K562 (cell line): ENCODE measurements around the gene MAP3K14. TPM values are rescaled to one million over a fixed set of nuclear protein-coding genes. Genes with fewer than 3 reads are reported as not detected.

Experiments used
- ARID1B ChIP-seq: fragments of 450-650 bp; IDR thresholded peaks from 2 replicates; pipeline ENCODE4 v1.6.1; 2016; ENCODE audit warnings: antibody characterized with exemption, mild to moderate bottlenecking, inconsistent platforms
- ATF4 ChIP-seq: fragments of 450-650 bp; formaldehyde crosslinking; IDR thresholded peaks from 2 replicates; pipeline ENCODE4 v1.4.0; 2022; ENCODE audit warnings: mild to moderate bottlenecking, moderate library complexity
- BACH1 ChIP-seq: fragments of 200-800 bp; sonication (Bioruptor generic); IDR thresholded peaks from 2 replicates; pipeline ENCODE4 v1.6.1; 2016; ENCODE audit warnings: missing genetic modification characterization, missing compliant biosample characterization
- CBX1 ChIP-seq: sonication (generic); IDR thresholded peaks from 2 replicates; pipeline ENCODE4 v1.6.1; 2016; ENCODE audit warnings: antibody characterized with exemption, low read depth, mild to moderate bottlenecking
- CHD4 ChIP-seq: fragments of 200-600 bp; sonication (generic); IDR thresholded peaks from 3 replicates; pipeline ENCODE4 v1.6.1; 2012; ENCODE audit warnings: low read depth, mild to moderate bottlenecking, mixed read lengths, low read length, inconsistent platforms; ENCODE audit not compliant: insufficient read depth, insufficient replicate concordance, poor library complexity, severe bottlenecking
- ELF1 ChIP-seq: fragments of 200-800 bp; sonication (Bioruptor generic); IDR thresholded peaks from 2 replicates; pipeline ENCODE4 v1.6.1; 2016; ENCODE audit warnings: missing genetic modification characterization, missing compliant biosample characterization
- GATA2 ChIP-seq: sonication (generic); formaldehyde crosslinking; IDR thresholded peaks from 2 replicates; pipeline ENCODE4 v1.4.0; 2020; ENCODE audit warnings: mild to moderate bottlenecking, missing genetic modification reagents
- HDAC2 ChIP-seq: fragments of 450-650 bp; IDR thresholded peaks from 2 replicates; pipeline ENCODE4 v1.6.1; 2016; ENCODE audit warnings: mild to moderate bottlenecking
- HLTF ChIP-seq: fragments of 450-650 bp; IDR thresholded peaks from 2 replicates; pipeline ENCODE4 v1.6.1; 2016
- IFI16 ChIP-seq: fragments of 250-450 bp; sonication (Bioruptor Pico); IDR thresholded peaks from 2 replicates; pipeline ENCODE4 v2.1.2; 2022; ENCODE audit warnings: mild to moderate bottlenecking, inconsistent platforms
- MYNN ChIP-seq, 2 experiments: sonication (generic); formaldehyde crosslinking in 1 of 2; IDR thresholded peaks; 2 replicates each; pipeline versions ENCODE4 v1.5.0 to v1.6.1; 2016 to 2020; ENCODE audit warnings: antibody characterized with exemption in 1 of 2, missing genetic modification reagents in 1 of 2
- NELFE ChIP-seq: IDR thresholded peaks from 2 replicates; pipeline ENCODE4 v1.6.1; 2011; ENCODE audit warnings: mild to moderate bottlenecking; ENCODE audit not compliant: insufficient read depth, insufficient read length
- POLR2AphosphoS5 ChIP-seq: IDR thresholded peaks from 2 replicates; pipeline ENCODE4 v1.6.1; 2011; ENCODE audit warnings: mild to moderate bottlenecking, low read depth, low read length, moderate library complexity; ENCODE audit not compliant: control insufficient read depth, insufficient read depth
- PRDM10 ChIP-seq: fragments of 450-650 bp; IDR thresholded peaks from 2 replicates; pipeline ENCODE4 v1.6.1; 2018; ENCODE audit not compliant: partially characterized antibody
- TRIM28 ChIP-seq: fragments of 450-650 bp; IDR thresholded peaks from 2 replicates; pipeline ENCODE4 v1.6.1; 2017
- ZC3H11A ChIP-seq: IDR thresholded peaks from 2 replicates; pipeline ENCODE4 v1.6.1; 2012; ENCODE audit warnings: low read depth, low read length, improper control_type of control experiment
- ZFPM2 ChIP-seq: fragments of 250-450 bp; sonication (Bioruptor Pico); IDR thresholded peaks from 2 replicates; pipeline ENCODE4 v1.5.1; 2022; ENCODE audit warnings: mild to moderate bottlenecking
- ZFX ChIP-seq: sonication (generic); formaldehyde crosslinking; IDR thresholded peaks from 2 replicates; pipeline ENCODE4 v1.8.0; 2022; ENCODE audit warnings: mild to moderate bottlenecking, missing genetic modification reagents, moderate library complexity
- ZNF316 ChIP-seq: fragments of 450-650 bp; IDR thresholded peaks from 2 replicates; pipeline ENCODE4 v1.6.1; 2016
- ZNF354B ChIP-seq: fragments of 250-450 bp; sonication (Bioruptor Pico); IDR thresholded peaks from 2 replicates; pipeline ENCODE4 v1.4.0; 2020
- ZNF445 ChIP-seq: fragments of 250-450 bp; sonication (Bioruptor Pico); IDR thresholded peaks from 2 replicates; pipeline ENCODE4 v1.4.0; 2020; ENCODE audit warnings: low read depth, mild to moderate bottlenecking, moderate library complexity
- ZNF449 ChIP-seq: fragments of 250-450 bp; sonication (Bioruptor Pico); IDR thresholded peaks from 2 replicates; pipeline ENCODE4 v1.8.0; 2022; ENCODE audit warnings: moderate library complexity, mild to moderate bottlenecking, inconsistent platforms
- polyA plus RNA-seq, 8 experiments: library from polyadenylated mRNA; depleted of rRNA in 4 of 8; stranded (reverse) in 5 of 8; unstranded in 3 of 8; fragments of >200 nt; fragmentation: Nextera tagmentation in 2 of 8; fragmentation: Illumina TruSeq in 1 of 8; extraction: Ambion mirVana in 2 of 8; extraction: Trizol in 1 of 8; gene quantifications; 2 replicates each; pipeline versions ENCODE4 v1.2.1 to v1.2.3, GENCODE V29; 2011 to 2014; ENCODE audit warnings: inconsistent platforms in 1 of 8, missing spikeins in 1 of 8
- total RNA-seq, 7 experiments: library from RNA; depleted of rRNA in 6 of 7; stranded (reverse); fragments of >200 nt in 6 of 7; fragmentation: Illumina TruSeq in 2 of 7; extraction: Trizol in 2 of 7; gene quantifications; 2 replicates each; pipeline versions ENCODE4 v1.2.1 to v1.2.3, GENCODE V29; 2011 to 2021; ENCODE audit warnings: low replicate concordance in 1 of 7
- TF ChIP-seq, protein P1 (sequence below): fragments of 450-650 bp; formaldehyde crosslinking; IDR thresholded peaks from 2 replicates; pipeline ENCODE4 v1.4.0; 2020; ENCODE audit warnings: mild to moderate bottlenecking

Gene MAP3K14
- total and polyA plus RNA-seq, 9 of the 15 experiments (the other 6 are each of a cell fraction or from before 2014, with no cell fraction given) = 0.45 to 8.7 (median 3.2) TPM

DNA sequence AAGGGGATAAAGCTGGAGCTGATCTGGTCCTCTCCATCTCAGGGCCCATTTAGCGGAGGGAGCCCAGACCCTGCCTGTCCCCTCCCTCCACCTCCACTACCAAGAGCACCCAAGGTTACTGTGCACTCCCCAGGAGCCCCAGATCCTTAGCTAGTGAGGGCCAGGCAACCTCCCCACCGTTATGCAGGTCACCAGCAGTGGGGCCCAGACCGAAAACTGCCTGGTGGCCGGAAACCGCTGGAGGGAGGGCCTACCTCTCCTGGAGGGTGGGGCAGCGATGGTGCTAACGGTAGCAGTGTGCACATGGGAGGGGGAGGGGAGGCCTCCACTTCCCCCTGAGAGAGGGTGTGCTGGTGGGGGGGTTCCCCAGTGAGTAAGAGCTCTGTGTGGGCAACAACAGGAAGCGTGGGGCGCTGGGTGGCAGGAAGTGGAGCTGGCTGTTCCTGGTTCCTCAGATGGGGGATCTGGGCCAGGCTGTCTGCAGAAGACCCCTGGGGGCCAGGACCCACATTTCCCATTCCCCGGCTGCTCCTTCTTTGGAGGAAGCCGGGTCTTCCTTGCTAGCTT lies 90.8 kb downstream of the MAP3K14 start (continued):
- TF ChIP-seq MYNN (IDR thresholded peaks at IDR 0.05) (peak; percentile 60; the same call in 1 of the 2 replicates), MYNN (CRISPR knock-in tag; IDR thresholded peaks at IDR 0.05) (no peak), POLR2AphosphoS5 (peak; percentile 72), BACH1 (tag) (peak; percentile 43; the same call in 1 of the 2 replicates), PRDM10 (peak; percentile 66), HDAC2 (peak; percentile 35; the same call in 1 of the 2 replicates), ZNF445 (CRISPR knock-in tag) (no peak), GATA2 (no peak), ELF1 (peak; percentile 68; the same call in 1 of the 2 replicates), HLTF (no peak), ATF4 (CRISPR knock-in tag) (no peak), ZC3H11A (no peak), ZNF316 (0 out of 2 replicates have a peak, but pooled peaks have one; percentile 9), ARID1B (peak; percentile 72), ZFX (CRISPR knock-in tag) (peak; percentile 84), TRIM28 (0 out of 2 replicates have a peak, but pooled peaks have one; percentile 30), CBX1 (peak; percentile 77; the same call in 1 of the 2 replicates), ZNF354B (no peak), CHD4 (no peak), IFI16 (CRISPR knock-in tag) (no peak), ZFPM2 (no peak), NELFE (no peak), ZNF449 (CRISPR knock-in tag) (no peak)
- TF ChIP-seq, protein P1, sequence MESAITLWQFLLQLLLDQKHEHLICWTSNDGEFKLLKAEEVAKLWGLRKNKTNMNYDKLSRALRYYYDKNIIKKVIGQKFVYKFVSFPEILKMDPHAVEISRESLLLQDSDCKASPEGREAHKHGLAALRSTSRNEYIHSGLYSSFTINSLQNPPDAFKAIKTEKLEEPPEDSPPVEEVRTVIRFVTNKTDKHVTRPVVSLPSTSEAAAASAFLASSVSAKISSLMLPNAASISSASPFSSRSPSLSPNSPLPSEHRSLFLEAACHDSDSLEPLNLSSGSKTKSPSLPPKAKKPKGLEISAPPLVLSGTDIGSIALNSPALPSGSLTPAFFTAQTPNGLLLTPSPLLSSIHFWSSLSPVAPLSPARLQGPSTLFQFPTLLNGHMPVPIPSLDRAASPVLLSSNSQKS (CRISPR knock-in tag) = no peak
